Neutrophil (primary cell): ENCODE data around the gene UNC79.

Experiments used
- H3K27ac ChIP-seq: fragments of 200-600 bp; sonication (generic); 2 replicates; pipeline ENCODE4 v1.5.1; 2016; ENCODE audit warnings: mild to moderate bottlenecking, moderate library complexity
- H3K27me3 ChIP-seq: fragments of 200-600 bp; sonication (generic); 2 replicates; pipeline ENCODE4 v1.6.0; 2016; ENCODE audit warnings: mild to moderate bottlenecking
- H3K36me3 ChIP-seq: fragments of 200-600 bp; sonication (generic); 2 replicates; pipeline ENCODE4 v1.5.1; 2017
- H3K4me1 ChIP-seq, 2 experiments: fragments of 200-600 bp in 1 of 2; sonication (generic) in 1 of 2; 1 replicate in 1 of 2; 2 replicates in 1 of 2; pipeline versions ENCODE4 v1.5.1 to v1.6.1; 2013 to 2016; ENCODE audit warnings: low read depth in 1 of 2, low read length in 1 of 2, mild to moderate bottlenecking in 1 of 2, moderate library complexity in 1 of 2; ENCODE audit not compliant: control insufficient read depth in 1 of 2, insufficient read depth in 1 of 2
- H3K4me3 ChIP-seq, 2 experiments: fragments of 200-600 bp in 1 of 2; sonication (generic) in 1 of 2; 1 replicate in 1 of 2; 2 replicates in 1 of 2; pipeline ENCODE4 v1.5.1; 2013 to 2016; ENCODE audit warnings: low read depth in 1 of 2, low read length in 1 of 2, mild to moderate bottlenecking in 1 of 2, moderate library complexity in 1 of 2
- H3K9me3 ChIP-seq: fragments of 200-600 bp; sonication (generic); 2 replicates; pipeline ENCODE4 v1.5.1; 2016
- CTCF ChIP-seq: fragments of 200-600 bp; sonication (generic); IDR thresholded peaks from 2 replicates; pipeline ENCODE4 v1.5.1; 2016; ENCODE audit warnings: antibody characterized with exemption

Gene UNC79

GRCh38 chr14:93454224-93454623 lies 23.5 kb downstream of the UNC79 start:
- Histone ChIP-seq H3K9me3 (no peaks in the 10 kb centered on the region), H3K4me3 (no peak overlapping the region), H3K27ac (no peak overlapping the region), H3K4me1 (no peaks in the 10 kb centered on the region), H3K27me3 (peaks cover 16% of the 10 kb centered on the region), H3K36me3 (no peaks in the 10 kb centered on the region)
- no peak for TF ChIP-seq CTCF

GRCh38 chr14:93456356-93456755 lies 25.6 kb downstream of the UNC79 start:
- Histone ChIP-seq H3K36me3 (no peaks in the 10 kb centered on the region), H3K27ac (no peak overlapping the region), H3K4me1 (no peaks in the 10 kb centered on the region), H3K27me3 (peaks cover 16% of the 10 kb centered on the region), H3K4me3 (no peak overlapping the region), H3K9me3 (no peaks in the 10 kb centered on the region)
- TF ChIP-seq CTCF: no peak

- Histone ChIP-seq H3K27ac (no peak overlapping the region), H3K9me3 (no peaks in the 10 kb centered on the region), H3K27me3 (peaks cover 12% of the 10 kb centered on the region), H3K4me3 (no peak overlapping the region), H3K36me3 (no peaks in the 10 kb centered on the region), H3K4me1 (no peaks in the 10 kb centered on the region)
- no peak for TF ChIP-seq CTCF
Observed at GRCh38 chr14:93458234-93458633, 27.5 kb downstream of the UNC79 start.

- Histone ChIP-seq H3K27ac (no peak overlapping the region), H3K9me3 (no peaks in the 10 kb centered on the region), H3K4me1 (no peaks in the 10 kb centered on the region), H3K36me3 (no peaks in the 10 kb centered on the region), H3K4me3 (no peak overlapping the region), H3K27me3 (peaks cover 6% of the 10 kb centered on the region)
- TF ChIP-seq CTCF: no peak
Observed at GRCh38 chr14:93462479-93462878, 31.7 kb downstream of the UNC79 start.

GRCh38 chr14:93464271-93464670 lies 33.5 kb downstream of the UNC79 start:
- H3K27me3 ChIP-seq: peaks cover 16% of the 10 kb centered on the region
- no peak for TF ChIP-seq CTCF
- H3K4me3 ChIP-seq: no peak overlapping the region
- H3K9me3 ChIP-seq: no peaks in the 10 kb centered on the region
- no peak overlapping the region for H3K27ac ChIP-seq
- H3K4me1 ChIP-seq: no peaks in the 10 kb centered on the region
- no peaks in the 10 kb centered on the region for H3K36me3 ChIP-seq

GRCh38 chr14:93475471-93475870 lies 44.7 kb downstream of the UNC79 start:
- no peak overlapping the region for H3K27ac ChIP-seq
- H3K27me3 ChIP-seq: peaks cover 40% of the 10 kb centered on the region
- H3K9me3 ChIP-seq: no peaks in the 10 kb centered on the region
- TF ChIP-seq CTCF: no peak
- no peak overlapping the region for H3K4me3 ChIP-seq
- H3K36me3 ChIP-seq: no peaks in the 10 kb centered on the region
- H3K4me1 ChIP-seq: no peaks in the 10 kb centered on the region
